Gastroesophageal sphincter (tissue), 4 donors: ENCODE data around the gene SMARCC2. TPM values are rescaled to one million over a fixed set of nuclear protein-coding genes. Genes with fewer than 3 reads are reported as not detected.

ENCODE experiments used
- ATAC-seq: fragments of 150-250 bp; one replicate; pipeline ENCODE4 v1.9.1; 2016; ENCODE audit warnings: mild to moderate bottlenecking, moderate library complexity
- H3K27ac ChIP-seq, 4 donors: fragments of 200-600 bp; sonication (generic) in 3 of 4; 1 replicate in 3 of 4; 2 replicates in 1 of 4; pipeline ENCODE4 v1.5.1; 2016 to 2019
- H3K27me3 ChIP-seq: fragments of 200-600 bp; sonication (generic); one replicate; pipeline ENCODE4 v1.5.1; 2019
- H3K36me3 ChIP-seq, 2 donors: fragments of 200-600 bp; sonication (generic); one replicate each; pipeline ENCODE4 v1.5.1; 2019; ENCODE audit warnings: control low read depth in 1 of 2
- H3K4me1 ChIP-seq, 3 donors: fragments of 200-600 bp; sonication (generic); 1 replicate in 2 of 3; 2 replicates in 1 of 3; pipeline ENCODE4 v1.5.1; 2016 to 2019; ENCODE audit warnings: control low read depth in 2 of 3
- H3K4me3 ChIP-seq, 2 donors: fragments of 200-600 bp; sonication (generic); one replicate each; pipeline ENCODE4 v1.5.1; 2019; ENCODE audit warnings: mild to moderate bottlenecking in 1 of 2, moderate library complexity in 1 of 2
- H3K9me3 ChIP-seq, 3 donors: fragments of 200-600 bp; sonication (generic); one replicate each; pipeline ENCODE4 v1.5.1; 2017 to 2019; ENCODE audit warnings: control low read depth in 2 of 3
- EP300 ChIP-seq: sonication (generic); formaldehyde crosslinking; IDR thresholded peaks from one replicate; pipeline ENCODE4 v1.6.1; 2017; ENCODE audit warnings: antibody characterized with exemption, mild to moderate bottlenecking
- POLR2A ChIP-seq, 2 donors: fragments of 450-650 bp; IDR thresholded peaks; one replicate each; pipeline ENCODE4 v1.6.1; 2017; ENCODE audit warnings: antibody characterized with exemption in 2 of 2, mild to moderate bottlenecking in 2 of 2, moderate library complexity in 1 of 2
- POLR2AphosphoS5 ChIP-seq: sonication (generic); formaldehyde crosslinking; IDR thresholded peaks from one replicate; pipeline ENCODE4 v1.6.1; 2017; ENCODE audit warnings: antibody characterized with exemption
- WGBS, 2 donors: methylation state at CpG; one replicate each; pipeline ENCODE4 v1.1.5; 2018; ENCODE audit warnings: low coverage in 1 of 2; 5-methylcytosine and 5-hydroxymethylcytosine counted together
- total RNA-seq, 4 donors: library from RNA; depleted of rRNA; stranded (reverse); fragments of >200 nt; gene quantifications; one replicate each; pipeline ENCODE4 v1.1.0, GENCODE V29; 2016
- TF ChIP-seq, protein P1 (sequence below), 4 experiments: fragments of 200-600 bp in 2 of 4; fragments of 450-650 bp in 2 of 4; sonication (generic) in 1 of 4; IDR thresholded peaks; one replicate each; pipeline ENCODE4 v1.5.1; 2017 to 2019; ENCODE audit warnings: antibody characterized with exemption in 4 of 4, mild to moderate bottlenecking in 2 of 4, moderate library complexity in 2 of 4

Gene SMARCC2
- total RNA-seq, 4 donors from 2014 or later, result 76.5 to 109 (median 85.1) TPM

DNA sequence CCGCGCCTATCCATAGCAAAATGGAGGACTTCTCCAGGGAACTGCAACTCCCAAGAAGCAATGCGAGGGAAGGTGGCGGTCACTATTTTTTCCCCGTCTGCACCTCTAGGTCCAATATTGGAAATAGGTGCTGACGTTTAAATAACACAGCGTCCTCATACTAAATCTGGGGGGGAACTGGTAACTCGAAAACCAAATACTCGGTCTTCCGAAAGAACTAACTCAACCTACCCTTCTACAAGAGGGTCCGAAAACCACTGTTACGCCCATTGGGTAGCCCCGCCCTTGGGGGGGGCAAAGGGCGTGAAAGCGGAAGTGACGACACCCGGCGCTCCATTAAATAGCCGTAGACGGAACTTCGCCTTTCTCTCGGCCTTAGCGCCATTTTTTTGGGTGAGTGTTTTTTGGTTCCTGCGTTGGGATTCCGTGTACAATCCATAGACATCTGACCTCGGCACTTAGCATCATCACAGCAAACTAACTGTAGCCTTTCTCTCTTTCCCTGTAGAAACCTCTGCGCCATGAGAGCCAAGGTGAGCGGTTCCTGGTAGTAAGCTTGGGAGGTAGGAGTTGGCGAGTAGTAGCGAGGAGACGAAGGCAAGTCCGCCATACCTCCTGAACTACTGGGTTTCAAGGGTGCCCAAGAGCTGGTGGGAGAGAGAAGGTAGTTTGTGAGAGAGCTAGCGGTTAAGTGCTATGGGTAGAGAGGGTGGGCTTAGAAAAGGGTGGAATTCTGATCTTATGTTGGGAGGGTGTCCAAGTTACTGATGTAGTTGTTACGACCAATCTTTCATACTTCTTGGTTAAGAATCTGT lies 72.8 kb downstream of the SMARCC2 start, which contains the start of gene RPL41:
Gene RPL41, plus strand, starts transcription at position 367 of the 815 bp plus-strand sequence.
- H3K4me3 ChIP-seq, result peak within 1 kb of the TSS; percentile 81 to 100
- TF ChIP-seq EP300 (no peak), POLR2A (IDR thresholded peaks at IDR 0.05) (peak; percentile 94 to 96), POLR2AphosphoS5 (peak; percentile 100)
- TF ChIP-seq, protein P1, sequence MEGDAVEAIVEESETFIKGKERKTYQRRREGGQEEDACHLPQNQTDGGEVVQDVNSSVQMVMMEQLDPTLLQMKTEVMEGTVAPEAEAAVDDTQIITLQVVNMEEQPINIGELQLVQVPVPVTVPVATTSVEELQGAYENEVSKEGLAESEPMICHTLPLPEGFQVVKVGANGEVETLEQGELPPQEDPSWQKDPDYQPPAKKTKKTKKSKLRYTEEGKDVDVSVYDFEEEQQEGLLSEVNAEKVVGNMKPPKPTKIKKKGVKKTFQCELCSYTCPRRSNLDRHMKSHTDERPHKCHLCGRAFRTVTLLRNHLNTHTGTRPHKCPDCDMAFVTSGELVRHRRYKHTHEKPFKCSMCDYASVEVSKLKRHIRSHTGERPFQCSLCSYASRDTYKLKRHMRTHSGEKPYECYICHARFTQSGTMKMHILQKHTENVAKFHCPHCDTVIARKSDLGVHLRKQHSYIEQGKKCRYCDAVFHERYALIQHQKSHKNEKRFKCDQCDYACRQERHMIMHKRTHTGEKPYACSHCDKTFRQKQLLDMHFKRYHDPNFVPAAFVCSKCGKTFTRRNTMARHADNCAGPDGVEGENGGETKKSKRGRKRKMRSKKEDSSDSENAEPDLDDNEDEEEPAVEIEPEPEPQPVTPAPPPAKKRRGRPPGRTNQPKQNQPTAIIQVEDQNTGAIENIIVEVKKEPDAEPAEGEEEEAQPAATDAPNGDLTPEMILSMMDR (IDR thresholded peaks at IDR 0.05), result peak in 3 of 4 experiments; percentile 4 to 53 (median 30)
- H3K4me1 ChIP-seq, result peaks cover 11 to 43% (median 18%) of the 10 kb centered on the region in 3 donors
- peak; percentile 76 for ATAC-seq
- 0% methylated on average over 24 to 31 of the region's 34 CpGs for WGBS, 2 donors
- no peaks in the 10 kb centered on the region for H3K9me3 ChIP-seq
- peak within 1 kb of the TSS; percentile 89 to 99 (median 96) for H3K27ac ChIP-seq
- H3K27me3 ChIP-seq, result no peaks in the 10 kb centered on the region
- peaks cover 3 to 40% of the 10 kb centered on the region in 2 donors for H3K36me3 ChIP-seq

DNA sequence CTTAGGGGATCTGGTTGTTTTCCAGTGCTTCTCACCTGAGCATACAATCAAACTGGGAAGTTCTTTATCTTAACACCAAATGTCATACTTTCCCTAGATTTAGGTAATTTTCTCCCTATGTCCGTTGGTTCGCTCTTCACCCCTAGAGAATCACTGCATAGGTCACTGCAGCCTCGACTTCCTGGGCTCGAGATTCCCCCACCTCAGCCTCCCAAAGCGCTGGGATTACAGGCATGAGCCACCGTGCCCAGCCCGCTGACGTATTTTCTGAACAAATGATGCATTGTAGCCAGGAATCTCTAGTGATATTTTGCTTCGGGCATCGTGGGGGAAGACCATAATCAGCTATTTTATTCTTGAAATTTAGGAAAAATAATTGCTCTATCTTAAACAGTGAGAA lies 74.0 kb downstream of the SMARCC2 start:
- H3K4me1 ChIP-seq, result peaks cover 11 to 31% (median 18%) of the 10 kb centered on the region in 3 donors
- H3K27ac ChIP-seq, result peak overlapping the region in 3 of 4 donors; percentile 79 to 97 (median 95)
- ATAC-seq, result no peak
- no peak for TF ChIP-seq POLR2AphosphoS5
- TF ChIP-seq, protein P1 (IDR thresholded peaks at IDR 0.05), result no peak
- TF ChIP-seq POLR2A (IDR thresholded peaks at IDR 0.05), result no peak
- no peak for TF ChIP-seq EP300
- H3K4me3 ChIP-seq, result peak overlapping the region; percentile 81 to 100
- H3K27me3 ChIP-seq, result no peaks in the 10 kb centered on the region
- 51 to 52% methylated on average over 4 to 10 of the region's 10 CpGs for WGBS, 2 donors
- peaks cover 4 to 40% of the 10 kb centered on the region in 2 donors for H3K36me3 ChIP-seq
- no peaks in the 10 kb centered on the region for H3K9me3 ChIP-seq

- TF ChIP-seq EP300 (no peak), POLR2AphosphoS5 (no peak), POLR2A (IDR thresholded peaks at IDR 0.05) (no peak)
- TF ChIP-seq, protein P1 (IDR thresholded peaks at IDR 0.05), result no peak
- Histone ChIP-seq H3K9me3 (no peaks in the 10 kb centered on the region), H3K4me3 (no peak overlapping the region), H3K27ac (no peak overlapping the region), H3K27me3 (no peaks in the 10 kb centered on the region), H3K4me1 (peaks cover 3 to 19% (median 6%) of the 10 kb centered on the region in 3 donors), H3K36me3 (peaks cover 7 to 49% of the 10 kb centered on the region in 2 donors)
- ATAC-seq, result no peak
- WGBS, 2 donors, result 100% methylated on average over 1 of the region's 1 CpG; no CpG with 5 or more reads in 1 of the 2 donors
Observed at GRCh38 chr12:56114084-56114483, 75.2 kb downstream of the SMARCC2 start.

Other genes starting within 250 kb of the SMARCC2 start
- gene PMEL, start 223.4 kb downstream of the SMARCC2 start, total RNA-seq, result 1 to 10 TPM in 1 of 4 donors, under 1 TPM in 2, not detected in 1; 0.20 to 4.7 (median 0.67) TPM
- 10 to 100 TPM; 22.1 to 54.4 (median 31.2) TPM for gene CDK2, start 222.7 kb downstream of the SMARCC2 start, total RNA-seq
- gene RAB5B, start 215.4 kb downstream of the SMARCC2 start, total RNA-seq, result 100 to 1,000 TPM; 113 to 169 (median 142) TPM
- 10 to 100 TPM; 17.3 to 30.7 (median 24.0) TPM for gene SUOX, start 192.2 kb downstream of the SMARCC2 start, total RNA-seq
- 1 to 10 TPM; 5.1 to 7.3 (median 6.5) TPM for gene IKZF4, start 168.4 kb downstream of the SMARCC2 start, total RNA-seq
- 1,000 to 10,000 TPM in 2 of 4 donors, 100 to 1,000 TPM in 2; 295 to 1,263 (median 759) TPM for gene RPS26, start 147.6 kb downstream of the SMARCC2 start, total RNA-seq
- gene ERBB3, start 109.3 kb downstream of the SMARCC2 start, total RNA-seq, result 10 to 100 TPM; 17.3 to 41.1 (median 22.3) TPM
- gene PA2G4, start 84.9 kb downstream of the SMARCC2 start, total RNA-seq, result 100 to 1,000 TPM in 3 of 4 donors, 10 to 100 TPM in 1; 99.4 to 115 (median 110) TPM
- 1,000 to 10,000 TPM; 1,487 to 4,346 (median 2,874) TPM for gene RPL41, start 72.8 kb downstream of the SMARCC2 start, total RNA-seq
- 1 to 10 TPM; 5.0 to 7.4 (median 5.8) TPM for gene ZC3H10, start 71.2 kb downstream of the SMARCC2 start, total RNA-seq
- gene ESYT1, start 61.2 kb downstream of the SMARCC2 start, total RNA-seq, result 100 to 1,000 TPM; 128 to 234 (median 167) TPM
- gene MYL6B, start 36.9 kb downstream of the SMARCC2 start, total RNA-seq, result 10 to 100 TPM; 14.3 to 57.9 (median 28.0) TPM
- gene MYL6, start 31.1 kb downstream of the SMARCC2 start, total RNA-seq, result 1,000 to 10,000 TPM; 5,300 to 6,545 (median 5,874) TPM
- gene RNF41, start 32.4 kb upstream of the SMARCC2 start, total RNA-seq, result 100 to 1,000 TPM in 2 of 4 donors, 10 to 100 TPM in 2; 63.7 to 119 (median 102) TPM
- gene NABP2, start 34.9 kb upstream of the SMARCC2 start, total RNA-seq, result 10 to 100 TPM; 23.7 to 34.7 (median 28.8) TPM
- gene SLC39A5, start 40.6 kb upstream of the SMARCC2 start, total RNA-seq, result 1 to 10 TPM in 1 of 4 donors, not detected in 3; 1.7 TPM
- gene ANKRD52, start 68.9 kb upstream of the SMARCC2 start, total RNA-seq, result 10 to 100 TPM; 12.9 to 37.8 (median 15.6) TPM
- 10 to 100 TPM in 3 of 4 donors, 1 to 10 TPM in 1; 9.3 to 18.4 (median 12.5) TPM for gene COQ10A, start 77.5 kb upstream of the SMARCC2 start, total RNA-seq
- gene CS, start 110.8 kb upstream of the SMARCC2 start, total RNA-seq, result 100 to 1,000 TPM; 102 to 174 (median 103) TPM
- gene CNPY2, start 126.5 kb upstream of the SMARCC2 start, total RNA-seq, result 10 to 100 TPM; 55.7 to 82.0 (median 65.2) TPM
- gene PAN2, start 144.5 kb upstream of the SMARCC2 start, total RNA-seq, result 10 to 100 TPM; 12.6 to 73.6 (median 30.3) TPM
- not detected for gene IL23A, start 149.4 kb upstream of the SMARCC2 start, total RNA-seq
- 10 to 100 TPM; 55.4 to 94.6 (median 82.7) TPM for gene STAT2, start 170.6 kb upstream of the SMARCC2 start, total RNA-seq
- not detected for gene APOF, start 173.4 kb upstream of the SMARCC2 start, total RNA-seq